ENCODE results near the gene DCAF7.

DCAF7 gene

GRCh38 chr17:63634163-63634562 is 83.9 kb downstream of the DCAF7 start:
- no peak for DNase-seq

GRCh38 chr17:63634816-63635215 is 84.5 kb downstream of the DCAF7 start:
- no peak for DNase-seq

GRCh38 chr17:63635290-63635689 is 85.0 kb downstream of the DCAF7 start:
- no peak for DNase-seq

DNA sequence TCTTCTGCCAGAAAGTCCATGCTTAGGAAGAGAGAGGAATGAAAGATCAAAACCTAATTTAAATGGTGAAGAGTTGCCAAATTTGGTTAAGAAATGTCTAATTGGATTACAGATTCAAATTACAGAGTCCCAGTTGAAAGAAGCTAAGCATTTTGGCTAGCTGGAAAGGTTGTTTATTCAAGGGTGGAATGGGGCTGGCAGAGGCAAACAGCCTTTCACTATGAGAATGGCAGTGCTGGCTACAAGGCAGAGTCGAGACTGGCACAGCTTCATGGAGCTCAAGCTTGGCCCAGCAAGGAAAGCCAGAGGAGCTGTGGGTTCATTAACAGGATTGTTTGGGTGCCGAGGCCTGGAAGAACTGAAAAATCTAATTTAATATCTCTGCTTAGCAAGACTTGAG is 85.5 kb downstream of the DCAF7 start:
- no peak for DNase-seq

DNA sequence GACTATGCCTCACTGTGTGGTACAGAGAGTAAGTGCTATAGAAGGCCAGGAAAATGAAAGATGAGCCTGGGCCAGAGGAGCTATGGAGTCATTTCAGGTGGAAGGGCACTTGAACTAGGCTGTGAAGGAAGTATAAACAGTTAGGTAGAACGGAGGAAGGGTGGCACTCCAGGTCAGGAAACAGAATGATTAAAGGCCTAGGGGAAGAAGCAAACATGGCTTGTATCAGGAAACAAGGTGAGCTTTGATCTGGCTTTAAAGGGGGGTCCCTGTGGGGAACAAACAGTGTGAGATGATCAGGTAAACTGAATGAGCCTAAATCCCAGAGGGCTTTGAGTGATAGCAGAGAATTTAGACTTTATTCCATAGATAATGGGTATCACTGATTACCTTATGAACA is 88.8 kb downstream of the DCAF7 start:
- no peak for DNase-seq

DNA sequence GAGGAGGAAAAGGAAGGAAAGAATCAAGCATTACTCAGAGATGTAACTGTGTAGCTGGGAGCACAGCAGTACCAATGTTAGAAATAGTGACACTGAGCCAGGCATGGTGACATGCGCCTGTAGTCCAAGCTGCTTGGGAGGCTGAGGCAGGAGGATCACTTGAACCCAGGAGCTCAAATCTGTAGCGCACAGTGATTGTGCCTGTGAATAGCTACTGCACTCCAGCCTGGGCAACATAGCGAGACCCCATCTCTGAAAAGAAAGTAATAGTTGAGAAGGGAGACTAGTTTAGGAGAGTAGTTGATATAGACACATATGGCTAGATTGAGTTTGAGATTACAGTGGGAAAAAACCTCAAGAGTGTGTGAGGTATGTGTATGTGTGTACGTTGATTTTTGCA is 89.8 kb downstream of the DCAF7 start:
- DNase-seq: no peak

GRCh38 chr17:63641692-63642448 is 91.6 kb downstream of the DCAF7 start:
- DNase-seq: no peak

Measured in T-helper 9 cell (primary cell).